ENCODE measurements around the gene IGFBP3.

Gene IGFBP3

DNA sequence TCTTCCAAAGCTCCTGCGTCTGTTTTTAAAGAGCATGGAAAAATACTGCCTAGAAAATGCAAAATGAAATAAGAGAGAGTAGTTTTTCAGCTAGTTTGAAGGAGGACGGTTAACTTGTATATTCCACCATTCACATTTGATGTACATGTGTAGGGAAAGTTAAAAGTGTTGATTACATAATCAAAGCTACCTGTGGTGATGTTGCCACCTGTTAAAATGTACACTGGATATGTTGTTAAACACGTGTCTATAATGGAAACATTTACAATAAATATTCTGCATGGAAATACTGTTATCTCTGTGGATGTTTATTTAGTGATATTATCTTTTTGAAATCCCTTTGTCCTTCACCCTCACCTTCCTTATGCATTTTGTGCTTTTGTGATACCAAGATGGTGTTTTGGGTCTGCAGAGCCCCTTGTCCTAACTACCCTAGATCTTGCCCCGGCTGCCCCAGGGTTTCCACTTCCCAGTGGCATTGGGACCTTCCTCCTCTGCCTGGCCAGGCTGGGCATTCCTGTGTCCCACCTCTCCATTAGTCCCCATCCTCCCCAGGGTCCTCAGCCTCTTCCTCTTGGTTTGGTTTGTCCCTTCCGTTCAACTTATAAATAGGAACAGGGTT is 27.6 kb downstream of the IGFBP3 start:
- DNase-seq (ENCODE audit: low spot score), result peak; percentile 40
- Histone ChIP-seq H3K4me3 (no peak overlapping the region), H3K27ac (no peak overlapping the region)
- TF ChIP-seq, protein P1, sequence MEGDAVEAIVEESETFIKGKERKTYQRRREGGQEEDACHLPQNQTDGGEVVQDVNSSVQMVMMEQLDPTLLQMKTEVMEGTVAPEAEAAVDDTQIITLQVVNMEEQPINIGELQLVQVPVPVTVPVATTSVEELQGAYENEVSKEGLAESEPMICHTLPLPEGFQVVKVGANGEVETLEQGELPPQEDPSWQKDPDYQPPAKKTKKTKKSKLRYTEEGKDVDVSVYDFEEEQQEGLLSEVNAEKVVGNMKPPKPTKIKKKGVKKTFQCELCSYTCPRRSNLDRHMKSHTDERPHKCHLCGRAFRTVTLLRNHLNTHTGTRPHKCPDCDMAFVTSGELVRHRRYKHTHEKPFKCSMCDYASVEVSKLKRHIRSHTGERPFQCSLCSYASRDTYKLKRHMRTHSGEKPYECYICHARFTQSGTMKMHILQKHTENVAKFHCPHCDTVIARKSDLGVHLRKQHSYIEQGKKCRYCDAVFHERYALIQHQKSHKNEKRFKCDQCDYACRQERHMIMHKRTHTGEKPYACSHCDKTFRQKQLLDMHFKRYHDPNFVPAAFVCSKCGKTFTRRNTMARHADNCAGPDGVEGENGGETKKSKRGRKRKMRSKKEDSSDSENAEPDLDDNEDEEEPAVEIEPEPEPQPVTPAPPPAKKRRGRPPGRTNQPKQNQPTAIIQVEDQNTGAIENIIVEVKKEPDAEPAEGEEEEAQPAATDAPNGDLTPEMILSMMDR (IDR thresholded peaks at IDR 0.05), result no peak

DNA sequence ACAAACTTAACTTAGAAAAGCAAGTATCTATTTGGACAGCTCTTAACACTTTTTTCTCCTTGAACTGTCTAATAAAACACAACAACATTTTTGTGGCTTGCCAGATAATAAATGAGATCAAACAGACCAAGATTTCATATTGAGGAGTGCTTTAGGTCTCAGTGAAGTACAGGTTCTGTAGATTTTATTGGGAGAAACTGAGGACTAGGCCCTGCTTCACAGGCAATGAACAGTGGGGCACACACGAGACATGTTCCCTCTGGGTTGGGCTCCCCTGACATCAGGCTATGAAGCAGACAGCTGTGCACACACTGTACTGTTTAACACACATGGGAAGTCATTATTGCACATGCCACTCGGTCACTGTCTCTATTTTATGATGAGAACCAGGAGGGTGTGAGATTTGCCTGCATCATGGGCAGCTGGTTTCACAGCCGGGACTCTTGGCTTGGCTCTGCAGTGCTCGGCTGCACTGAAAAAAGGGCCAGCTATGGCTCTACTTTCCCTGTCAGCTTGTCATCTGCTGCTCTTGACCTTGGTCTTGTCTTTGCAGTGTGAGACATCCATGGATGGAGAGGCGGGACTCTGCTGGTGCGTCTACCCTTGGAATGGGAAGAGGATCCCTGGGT is 28.6 kb downstream of the IGFBP3 start:
- TF ChIP-seq, protein P1 (IDR thresholded peaks at IDR 0.05), result no peak
- no peak overlapping the region for H3K27ac ChIP-seq
- H3K4me3 ChIP-seq, result no peak overlapping the region
- DNase-seq (ENCODE audit: low spot score), result peak; percentile 43

DNA sequence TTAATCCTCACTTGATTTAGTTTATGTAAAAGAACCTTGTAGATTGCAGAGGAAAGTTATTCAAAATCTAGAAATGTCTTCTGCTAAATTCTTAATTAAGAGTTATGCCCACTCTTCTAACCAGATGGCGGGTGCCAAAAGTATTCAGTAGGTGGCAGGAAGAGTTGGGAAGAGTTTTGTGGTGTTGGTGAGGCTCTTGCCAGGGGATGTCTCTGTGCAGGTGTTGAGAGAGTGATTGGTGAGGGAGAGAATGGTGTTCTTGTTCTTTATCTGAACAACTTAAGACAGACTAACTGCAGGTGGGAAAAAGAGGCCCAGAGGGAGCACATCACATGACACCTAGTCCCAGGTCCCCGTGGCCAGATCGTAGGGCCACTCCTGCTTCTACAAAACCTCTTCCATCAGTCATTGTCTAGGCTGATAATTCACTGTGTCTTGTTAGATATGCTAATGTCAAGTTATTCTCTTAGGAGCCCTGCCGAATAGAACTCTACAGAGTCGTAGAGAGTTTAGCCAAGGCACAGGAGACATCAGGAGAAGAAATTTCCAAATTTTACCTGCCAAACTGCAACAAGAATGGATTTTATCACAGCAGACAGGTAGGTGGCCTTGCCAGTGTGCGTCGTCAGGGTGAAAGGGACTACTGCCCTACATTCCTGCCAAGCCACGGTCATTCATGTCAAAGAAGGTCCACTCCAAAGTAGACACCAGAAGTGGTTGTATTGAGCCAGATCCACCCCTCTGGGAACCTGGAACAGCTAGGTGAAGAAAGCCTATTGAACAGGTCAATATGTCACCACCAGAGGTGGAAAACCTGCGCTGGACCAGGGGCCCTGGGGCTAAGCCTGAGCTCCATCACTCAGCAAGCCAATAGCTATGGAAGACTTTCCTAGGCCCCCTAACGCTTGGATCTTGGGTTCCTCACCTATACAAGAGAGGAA is 29.3 kb downstream of the IGFBP3 start:
- Histone ChIP-seq H3K4me3 (no peak overlapping the region), H3K27ac (no peak overlapping the region)
- DNase-seq (ENCODE audit: low spot score), result peak; percentile 56
- TF ChIP-seq, protein P1 (IDR thresholded peaks at IDR 0.05), result no peak

DNA sequence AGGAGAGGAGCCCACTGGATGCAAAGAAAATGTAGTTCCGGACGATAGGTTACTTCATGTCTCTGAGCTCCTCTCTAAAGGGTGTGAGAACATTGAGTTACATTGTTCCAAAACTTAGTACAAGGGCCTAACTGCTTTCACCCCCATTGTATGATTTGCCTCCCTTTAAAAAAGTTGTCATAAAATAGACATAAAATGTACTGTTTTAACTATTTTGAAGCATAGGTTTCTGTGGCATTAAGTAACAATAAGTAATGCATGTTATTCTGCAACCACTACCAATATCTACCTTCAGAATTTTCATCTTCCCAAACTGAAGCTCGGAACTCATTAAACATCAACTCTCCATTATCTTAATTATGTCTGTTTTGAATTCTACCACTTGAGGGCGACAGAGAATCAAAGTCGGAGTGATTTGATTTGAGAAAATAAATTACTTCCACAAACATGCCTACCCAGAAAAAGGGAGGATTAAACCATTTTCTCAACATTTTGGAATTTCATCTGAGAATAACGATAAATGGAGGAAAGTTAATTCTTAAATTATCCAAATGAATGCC is 30.1 kb downstream of the IGFBP3 start:
- TF ChIP-seq, protein P1 (IDR thresholded peaks at IDR 0.05), result no peak
- Histone ChIP-seq H3K27ac (no peak overlapping the region), H3K4me3 (no peak overlapping the region)
- DNase-seq (ENCODE audit: low spot score), result no peak

DNA sequence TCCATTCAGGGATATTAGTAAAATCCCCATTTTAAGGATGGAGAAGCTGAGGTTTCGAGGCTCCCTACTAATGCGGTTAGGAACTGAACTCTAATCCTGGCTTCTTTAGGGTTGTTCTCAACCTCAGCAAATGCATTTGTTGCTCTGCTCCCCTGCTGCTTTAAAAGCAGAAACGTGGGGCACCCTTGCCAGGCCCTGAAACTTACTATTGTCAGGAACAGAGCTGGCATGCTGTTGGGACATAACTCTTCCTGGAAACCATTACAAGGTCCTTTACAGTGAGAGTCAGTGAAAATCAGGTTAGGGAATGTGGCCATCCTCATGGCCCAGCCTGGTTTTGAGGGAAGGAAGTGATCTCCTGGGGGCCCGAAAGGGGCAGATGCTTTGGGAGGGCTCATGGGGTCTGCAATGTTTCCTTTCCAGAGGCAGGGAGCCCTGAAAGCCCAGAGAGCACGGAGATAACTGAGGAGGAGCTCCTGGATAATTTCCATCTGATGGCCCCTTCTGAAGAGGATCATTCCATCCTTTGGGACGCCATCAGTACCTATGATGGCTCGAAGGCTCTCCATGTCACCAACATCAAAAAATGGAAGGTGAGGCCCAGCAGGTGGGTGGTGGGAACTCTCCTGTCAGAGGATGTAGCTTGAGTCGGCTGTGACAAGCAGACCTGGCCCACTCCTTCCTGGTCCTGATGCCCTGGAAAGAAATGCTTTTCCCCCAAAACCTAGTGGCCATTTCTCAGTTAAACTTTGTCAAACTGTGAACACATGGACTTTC is 30.8 kb downstream of the IGFBP3 start:
- Histone ChIP-seq H3K27ac (no peak overlapping the region), H3K4me3 (no peak overlapping the region)
- peak; percentile 52 for DNase-seq (ENCODE audit: low spot score)
- TF ChIP-seq, protein P1 (IDR thresholded peaks at IDR 0.05), result no peak

DNA sequence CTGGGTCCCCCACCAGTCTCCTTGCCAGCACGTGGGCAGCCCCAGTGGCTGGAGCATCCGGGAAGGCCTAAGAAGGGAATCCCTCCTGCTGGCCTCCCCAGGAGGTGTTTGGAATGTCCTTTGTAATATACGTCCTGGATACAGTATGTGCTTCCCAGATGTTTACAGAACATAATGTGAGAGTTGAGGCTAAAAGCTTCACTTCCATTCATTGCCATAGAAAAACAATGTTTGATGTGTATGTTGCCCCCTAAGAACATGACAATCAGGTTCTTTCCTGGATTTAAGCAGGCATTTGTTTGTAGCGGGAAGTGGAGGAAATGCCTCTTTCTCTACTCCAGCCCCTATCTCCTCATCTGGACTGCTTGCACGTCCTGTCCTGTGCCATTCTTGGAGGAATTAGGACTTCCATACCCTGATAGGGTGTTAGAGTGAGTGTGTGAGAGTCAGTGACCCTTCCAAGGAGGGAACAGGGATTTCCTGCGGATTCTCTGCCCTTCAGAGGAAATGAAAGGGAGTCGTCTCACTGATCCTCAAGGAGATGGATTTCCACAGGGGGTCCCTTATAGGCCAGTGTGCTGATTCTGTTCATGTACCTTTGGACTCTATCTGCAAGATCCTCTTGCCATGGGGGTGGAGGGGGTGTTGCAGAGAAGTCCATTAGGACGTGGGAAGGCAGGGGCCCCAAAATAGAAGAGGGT is 31.6 kb downstream of the IGFBP3 start:
- Histone ChIP-seq H3K27ac (no peak overlapping the region), H3K4me3 (no peak overlapping the region)
- DNase-seq (ENCODE audit: low spot score), result peak; percentile 61
- TF ChIP-seq, protein P1 (IDR thresholded peaks at IDR 0.05), result no peak
